Left ventricle myocardium superior (tissue), 1 donor: Measurements from ENCODE around the gene UMAD1. TPM values are rescaled to one million over a fixed set of nuclear protein-coding genes. Genes with fewer than 3 reads are reported as not detected.
"Not testable (repeated sequence)": the region's sequence is repeated elsewhere in the genome, so short reads cannot be mapped to it uniquely, and the experiment has no call there.

Experiments used
- ATAC-seq: fragments of 200-7000 bp; cut with Tn5 transposase; one replicate; pipeline ENCODE4 v1.9.1; 2020; ENCODE audit warnings: mild to moderate bottlenecking, moderate library complexity
- DNase-seq: peaks from one replicate; pipeline ENCODE4 v3.0.0-alpha.2; 2020
- intact Hi-C: fragments of 100-400 bp; cut with micrococcal nuclease; formaldehyde crosslinking; loops from one replicate; pipeline ENCODE4 v1.11.0; 2022
- total RNA-seq: library from RNA; stranded (reverse); fragmentation: NEBNext Ultra II Directional; extraction: Animal tissue kit (Norgen Biotek cat#: 25700); gene quantifications from one replicate; pipeline ENCODE4 v1.2.1, GENCODE V29; 2021
- donor health status: DM: no; HTN: yes; CAD: no; lungs with severe emphysema.

Gene UMAD1
- total RNA-seq, 1 donor from 2014 or later = 14.4 TPM

GRCh38 chr7:7785344-7785973 is 144.9 kb downstream of the UMAD1 start:
- ATAC-seq = no peak
- intact Hi-C loops = no loop called here
- no peak for DNase-seq

GRCh38 chr7:7786595-7786994 is 146.0 kb downstream of the UMAD1 start:
- no peak for ATAC-seq
- intact Hi-C loops = no loop called here
- no peak for DNase-seq

GRCh38 chr7:7789551-7789988 is 149.0 kb downstream of the UMAD1 start:
- DNase-seq (no peak), ATAC-seq (no peak)
- intact Hi-C loops = no loop called here

GRCh38 chr7:7790041-7790741 is 149.6 kb downstream of the UMAD1 start:
- DNase-seq (no peak), ATAC-seq (no peak)
- intact Hi-C loops = no loop called here

GRCh38 chr7:7791523-7791922 is 151.0 kb downstream of the UMAD1 start:
- intact Hi-C loops = no loop called here
- no peak for ATAC-seq

GRCh38 chr7:7792056-7792455 is 151.5 kb downstream of the UMAD1 start:
- ATAC-seq (peak; percentile 49), DNase-seq (no peak)
- intact Hi-C loops = no loop called here

More at GRCh38 chr7:7791523-7791922, 151.0 kb downstream of the UMAD1 start:
- DNase-seq = no peak

DNA sequence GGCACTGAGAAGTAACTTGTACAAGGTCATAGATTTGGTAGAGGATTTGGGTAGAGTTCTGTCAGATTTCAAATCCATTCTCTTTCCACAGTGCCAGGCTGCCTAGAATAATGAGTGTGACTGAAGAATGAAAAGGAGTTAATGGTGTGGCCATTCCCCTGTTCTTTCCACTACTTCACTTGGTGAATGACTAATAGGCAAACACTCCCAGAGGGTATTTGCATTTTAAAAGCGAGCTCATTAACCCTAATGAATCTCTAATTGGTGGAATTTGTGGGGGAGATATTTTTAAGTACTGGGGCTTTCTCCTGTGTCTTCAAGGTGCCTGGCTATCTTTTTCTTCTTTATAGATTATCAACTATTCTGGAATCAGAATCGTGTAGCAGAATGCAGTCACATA is 152.7 kb downstream of the UMAD1 start:
- DNase-seq (no peak), ATAC-seq (no peak)

GRCh38 chr7:7793921-7794320 is 153.4 kb downstream of the UMAD1 start:
- ATAC-seq (no peak), DNase-seq (no peak)
- intact Hi-C loops = no loop called here

More for the DNA sequence above, 152.7 kb downstream of the UMAD1 start:
- intact Hi-C loops = no loop called here

DNA sequence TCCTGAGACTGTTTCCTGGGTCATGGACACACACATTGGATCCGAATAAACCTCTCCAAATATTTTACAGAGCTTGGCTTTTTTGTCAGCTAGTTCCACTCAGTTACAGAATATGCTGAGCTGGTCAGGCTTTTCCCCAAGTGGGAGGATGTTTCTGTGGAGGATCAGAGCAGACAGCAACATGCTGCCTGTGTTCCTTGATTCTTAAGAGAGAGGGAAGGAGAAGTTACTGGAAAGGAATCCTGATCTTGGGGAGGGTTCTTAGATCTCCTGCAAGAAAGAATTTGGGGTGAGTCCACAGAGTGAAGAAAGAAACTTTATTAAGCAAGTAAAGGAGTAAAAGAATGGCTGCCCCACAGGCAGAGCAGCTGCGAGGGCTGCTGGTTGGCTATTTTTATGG is 154.7 kb downstream of the UMAD1 start:
- no peak for DNase-seq
- intact Hi-C loops = no loop called here
- ATAC-seq = no peak

DNA sequence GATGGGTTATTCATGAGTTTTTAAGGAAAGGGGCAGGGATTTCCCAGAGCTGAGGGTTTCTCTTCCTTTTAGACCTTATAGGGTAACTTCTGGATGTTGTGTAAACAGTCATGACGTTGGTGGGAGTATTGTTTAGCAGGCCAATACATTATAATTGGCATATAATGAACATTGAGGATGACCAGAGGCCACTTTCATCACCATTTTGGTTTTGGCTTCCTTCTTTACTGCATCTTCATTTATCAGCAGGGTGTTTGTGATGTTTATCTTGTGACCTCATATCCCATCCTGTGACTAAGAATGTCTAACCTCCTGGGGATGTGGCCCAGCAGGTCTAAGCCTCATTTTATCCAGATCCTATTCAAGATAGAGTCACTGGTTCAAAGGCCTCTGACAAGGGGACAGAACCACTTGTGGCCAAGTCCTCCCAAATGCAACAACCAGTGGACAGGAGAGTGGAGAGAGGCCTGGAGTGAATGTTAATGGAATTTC is 155.1 kb downstream of the UMAD1 start:
- ATAC-seq (no peak), DNase-seq (no peak)
- intact Hi-C loops = no loop called here

- ATAC-seq (no peak), DNase-seq (no peak)
- intact Hi-C loops = no loop called here
These were observed 158.0 kb downstream of the UMAD1 start for GRCh38 chr7:7798510-7798909.

DNA sequence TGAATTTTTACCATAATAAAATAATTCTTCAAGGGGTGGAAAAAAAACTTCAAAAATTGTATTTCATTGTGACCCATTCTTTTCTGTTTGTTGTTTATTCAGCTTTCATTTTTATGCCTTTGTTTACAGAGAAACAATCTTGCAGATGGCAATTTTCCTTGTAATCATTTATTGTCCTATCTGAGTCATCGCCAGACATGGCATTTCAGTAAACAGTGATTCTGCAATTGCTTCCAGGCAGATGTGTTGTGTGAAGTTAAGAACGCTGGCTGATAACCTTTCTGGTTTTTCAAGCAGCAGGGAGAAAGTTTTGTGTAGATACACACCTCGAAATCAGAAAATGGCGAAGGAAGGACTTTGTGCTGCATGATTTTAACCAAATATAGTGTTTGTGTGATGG is 158.6 kb downstream of the UMAD1 start:
- no peak for DNase-seq
- no peak for ATAC-seq
- intact Hi-C loops = no loop called here

- ATAC-seq (no peak), DNase-seq (no peak)
- intact Hi-C loops = no loop called here
These were observed 162.0 kb downstream of the UMAD1 start for GRCh38 chr7:7802531-7802930.

DNA sequence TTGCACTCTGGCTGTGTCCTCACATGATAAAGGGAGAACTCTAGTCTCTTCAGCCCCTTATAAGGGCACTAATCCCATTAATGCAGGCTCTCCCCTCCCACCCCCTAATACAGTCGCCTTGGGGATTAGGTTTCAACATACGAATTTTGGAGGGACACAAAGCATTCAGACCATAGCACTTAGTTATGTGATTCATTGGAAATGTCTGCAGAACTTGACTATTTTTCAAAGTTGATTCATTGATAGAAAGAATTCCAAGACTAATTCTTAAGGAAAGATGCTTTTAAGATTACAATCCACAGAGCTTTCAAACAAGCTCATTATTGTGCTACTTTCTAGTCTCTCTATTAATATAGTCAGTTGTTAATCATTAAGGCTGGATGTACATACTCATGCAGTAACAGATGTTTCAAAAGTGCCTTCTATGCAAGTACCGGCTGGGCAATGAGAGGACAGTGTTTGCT is 163.2 kb downstream of the UMAD1 start:
- no peak for DNase-seq
- no peak for ATAC-seq
- intact Hi-C loops = no loop called here

- DNase-seq, intact Hi-C loops, ATAC-seq: not testable (repeated sequence)
These were observed 164.3 kb downstream of the UMAD1 start for GRCh38 chr7:7804822-7805221.

- intact Hi-C loops = no loop called here
- ATAC-seq (no peak), DNase-seq (no peak)
These were observed 165.1 kb downstream of the UMAD1 start for GRCh38 chr7:7805511-7806153.

DNA sequence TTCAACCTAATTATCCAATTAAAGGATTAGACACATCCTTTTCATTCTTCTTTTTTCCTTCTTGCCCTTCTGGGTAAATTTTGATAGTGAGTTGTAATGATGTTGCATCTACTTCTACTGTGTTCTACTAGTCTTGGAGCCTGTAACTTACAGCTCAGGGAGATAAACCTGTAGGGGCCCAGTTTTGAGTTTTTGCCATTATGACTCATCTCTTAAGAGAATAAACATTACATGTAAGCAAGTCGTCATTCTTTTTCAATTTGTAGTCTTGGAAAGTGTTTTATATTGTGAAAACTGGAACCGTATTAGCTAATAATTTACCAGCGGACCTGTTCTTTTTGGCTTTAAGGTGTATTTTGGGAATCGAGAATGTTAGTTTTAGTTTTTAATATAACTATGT is 167.6 kb downstream of the UMAD1 start:
- intact Hi-C loops = no loop called here
- DNase-seq = no peak
- ATAC-seq = no peak

DNA sequence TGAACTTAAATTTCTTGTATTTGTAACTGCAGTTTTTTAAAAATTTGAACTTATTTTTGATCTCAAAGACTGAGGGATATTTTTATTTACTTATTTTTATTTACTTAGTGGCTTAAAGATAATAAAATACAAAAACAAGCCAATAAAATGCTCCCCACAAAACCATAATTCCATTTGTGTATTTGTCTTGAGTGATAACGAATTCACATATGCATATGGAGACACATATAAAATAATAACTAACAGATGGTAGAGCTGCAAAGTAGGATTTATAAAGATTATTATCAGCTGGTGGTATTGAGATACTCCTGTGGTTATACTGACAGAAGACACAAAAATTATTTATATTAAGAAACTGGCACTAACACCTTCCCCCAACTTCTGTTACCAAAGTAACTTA is 168.1 kb downstream of the UMAD1 start:
- ATAC-seq (no peak), DNase-seq (no peak)
- intact Hi-C loops = no loop called here

GRCh38 chr7:7810380-7810779 is 169.8 kb downstream of the UMAD1 start:
- ATAC-seq = no peak
- intact Hi-C loops = no loop called here

GRCh38 chr7:7810826-7811225 is 170.3 kb downstream of the UMAD1 start:
- no peak for DNase-seq
- intact Hi-C loops = no loop called here

More at GRCh38 chr7:7810380-7810779, 169.8 kb downstream of the UMAD1 start:
- no peak for DNase-seq

More at GRCh38 chr7:7810826-7811225, 170.3 kb downstream of the UMAD1 start:
- ATAC-seq = no peak
